Ovary (tissue), 9 donors: ENCODE measurements around the gene ZNF746. TPM values are rescaled to one million over a fixed set of nuclear protein-coding genes. Genes with fewer than 3 reads are reported as not detected.
A peak's percentile ranks its signal among the peaks of the same experiment; 100 is the strongest.

ENCODE experiments used
- DNase-seq, 5 donors: peaks; one replicate each; pipeline ENCODE4 v3.0.0-alpha.2; 2019 to 2020
- H3K27ac ChIP-seq, 2 donors: fragments of 200-600 bp; one replicate each; pipeline versions ENCODE4 v1.5.1 to v1.8.0; 2019 to 2022
- H3K27me3 ChIP-seq: fragments of 200-600 bp; one replicate; pipeline ENCODE4 v1.8.0; 2022
- H3K36me3 ChIP-seq: fragments of 200-600 bp; sonication (generic); one replicate; pipeline ENCODE4 v1.5.1; 2019
- H3K4me1 ChIP-seq: one replicate; pipeline ENCODE4 v1.8.1; 2013; ENCODE audit warnings: mild to moderate bottlenecking, moderate library complexity; ENCODE audit not compliant: insufficient read depth
- H3K4me3 ChIP-seq: fragments of 200-600 bp; sonication (generic); one replicate; pipeline ENCODE4 v1.5.1; 2017
- H3K9me3 ChIP-seq, 2 donors: fragments of 200-600 bp in 1 of 2; sonication (generic) in 1 of 2; one replicate each; pipeline versions ENCODE4 v1.5.1 to v1.8.1; 2013 to 2019; ENCODE audit warnings: mild to moderate bottlenecking in 1 of 2, moderate library complexity in 1 of 2
- CTCF ChIP-seq, 3 donors: fragments of 450-650 bp in 2 of 3; fragments of 200-600 bp in 1 of 3; IDR thresholded peaks; one replicate each; pipeline versions ENCODE4 v1.5.1 to v1.8.0; 2016 to 2022; ENCODE audit warnings: antibody characterized with exemption in 3 of 3, mild to moderate bottlenecking in 1 of 3
- EP300 ChIP-seq: sonication (generic); formaldehyde crosslinking; IDR thresholded peaks from one replicate; pipeline ENCODE4 v1.6.1; 2017; ENCODE audit warnings: antibody characterized with exemption
- POLR2A ChIP-seq: fragments of 450-650 bp; IDR thresholded peaks from one replicate; pipeline ENCODE4 v1.6.1; 2017; ENCODE audit warnings: antibody characterized with exemption, mild to moderate bottlenecking, moderate library complexity
- WGBS, 3 donors: extraction: QIAGEN DNeasy Blood & Tissue Kit in 1 of 3; methylation state at CpG; one replicate each; pipeline versions ENCODE4 v1.1.5 to v1.1.7; 2013 to 2017; 5-methylcytosine and 5-hydroxymethylcytosine counted together
- intact Hi-C, 4 donors: fragments of 100-400 bp; cut with DNase I; formaldehyde crosslinking; loops; one replicate each; pipeline versions ENCODE4 v1.11.0 to v1.15.1; 2022 to 2023
- polyA plus RNA-seq, 2 donors: library from polyadenylated mRNA; stranded (reverse); fragments of 200-250 nt in 1 of 2; fragments of 350-450 nt in 1 of 2; fragmentation: Illumina TruSeq in 1 of 2; extraction: RNeasy Lipid Tissue Mini Kit (QIAGEN cat#74804) in 1 of 2; gene quantifications; one replicate each; pipeline ENCODE4 v1.2.3, GENCODE V29; 2013 to 2014
- total RNA-seq, 7 donors: library from RNA; depleted of rRNA in 2 of 7; stranded (reverse); fragments of >200 nt in 2 of 7; fragmentation: NEBNext Ultra II Directional in 3 of 7; extraction: Animal tissue kit (Norgen Biotek cat#: 25700) in 3 of 7; gene quantifications; one replicate each; pipeline versions ENCODE4 v1.1.0 to v1.2.4, GENCODE V29; 2016 to 2023
- donor health status: DM: no; HTN: no; CAD: no; lungs with moderate emphysema.
- donor health status: DM: no; HTN: no; CAD: no.
- donor health status: Bipolar disorder and iron deficiency.
- donor health status: DM: yes; HTN: yes; CAD: no.
- donor health status: DM: no; HTN: no; CAD: no.
- donor health status: DM: yes; HTN: yes; CAD: no.

ZNF746 gene
- total and polyA plus RNA-seq, 9 donors = 5.9 to 19.3 (median 15.6) TPM

- peaks cover 3% of the 10 kb centered on the region for H3K4me1 ChIP-seq
Measured at GRCh38 chr7:149490083-149490760, 7.4 kb downstream of the ZNF746 start.

GRCh38 chr7:149489391-149490024 lies 8.1 kb downstream of the ZNF746 start:
- DNase-seq = no peak
- WGBS, 3 donors = 84 to 86% (median 85%) methylated on average over 15 of the region's 15 CpGs
- Histone ChIP-seq H3K9me3 (no peaks in the 10 kb centered on the region), H3K27ac (no peak overlapping the region), H3K4me3 (no peak overlapping the region), H3K4me1 (no peaks in the 10 kb centered on the region), H3K36me3 (no peaks in the 10 kb centered on the region), H3K27me3 (no peaks in the 10 kb centered on the region)
- TF ChIP-seq POLR2A = no peak
- TF ChIP-seq CTCF (IDR thresholded peaks at IDR 0.05) = no peak
- no peak for TF ChIP-seq EP300
- intact Hi-C loops = no loop called here

More at GRCh38 chr7:149490083-149490760, 7.4 kb downstream of the ZNF746 start:
- no peaks in the 10 kb centered on the region for H3K9me3 ChIP-seq
- no peak overlapping the region for H3K27ac ChIP-seq
- no peaks in the 10 kb centered on the region for H3K36me3 ChIP-seq
- no peak for TF ChIP-seq CTCF (IDR thresholded peaks at IDR 0.05)
- TF ChIP-seq POLR2A = no peak
- TF ChIP-seq EP300 = no peak
- peak in 1 of 5 donors; percentile 15 for DNase-seq
- 86 to 89% (median 87%) methylated on average over 15 of the region's 15 CpGs for WGBS, 3 donors
- H3K4me3 ChIP-seq = no peak overlapping the region
- intact Hi-C loops = no loop called here
- H3K27me3 ChIP-seq = no peaks in the 10 kb centered on the region

- no peak for DNase-seq
- H3K27me3 ChIP-seq = no peaks in the 10 kb centered on the region
- no peaks in the 10 kb centered on the region for H3K9me3 ChIP-seq
- H3K36me3 ChIP-seq = no peaks in the 10 kb centered on the region
- intact Hi-C loops = no loop called here
- H3K4me1 ChIP-seq = no peaks in the 10 kb centered on the region
- TF ChIP-seq EP300 (no peak), CTCF (IDR thresholded peaks at IDR 0.05) (no peak), POLR2A (no peak)
- no peak overlapping the region for H3K27ac ChIP-seq
- no peak overlapping the region for H3K4me3 ChIP-seq
- WGBS, 3 donors = 80 to 86% (median 83%) methylated on average over 1 of the region's 1 CpG
Measured at GRCh38 chr7:149479568-149479967, 18.0 kb downstream of the ZNF746 start.

- intact Hi-C loops = no loop called here
- no peaks in the 10 kb centered on the region for H3K27me3 ChIP-seq
- H3K4me1 ChIP-seq = no peaks in the 10 kb centered on the region
- H3K9me3 ChIP-seq = no peaks in the 10 kb centered on the region
- 94 to 100% (median 97%) methylated on average over 1 of the region's 1 CpG for WGBS, 3 donors
- no peak overlapping the region for H3K27ac ChIP-seq
- no peak for TF ChIP-seq POLR2A
- H3K36me3 ChIP-seq = no peaks in the 10 kb centered on the region
- no peak overlapping the region for H3K4me3 ChIP-seq
- no peak for DNase-seq
Measured at GRCh38 chr7:149478754-149479153, 18.9 kb downstream of the ZNF746 start.
